HG02623 (cell line): Measurements from ENCODE around the gene MYDGF.

ENCODE experiments used
- ATAC-seq: cut with Tn5 transposase; IDR thresholded peaks from one replicate; pipeline ENCODE4 v1.9.1; 2021; ENCODE audit warnings: moderate library complexity; ENCODE audit not compliant: unreplicated experiment

MYDGF gene

GRCh38 chr19:4647676-4648644, 22.2 kb downstream of the MYDGF start:
- ATAC-seq = no peak

- no peak for ATAC-seq
Measured at GRCh38 chr19:4645718-4646117, 24.4 kb downstream of the MYDGF start.

GRCh38 chr19:4642625-4643024, 27.5 kb downstream of the MYDGF start:
- no peak for ATAC-seq

- ATAC-seq = no peak
Measured at GRCh38 chr19:4641132-4641531, 29.0 kb downstream of the MYDGF start.

- ATAC-seq = no peak
Measured at GRCh38 chr19:4640247-4641000, 29.7 kb downstream of the MYDGF start.

- no peak for ATAC-seq
Measured at GRCh38 chr19:4639531-4640246, 30.5 kb downstream of the MYDGF start.

- peak; percentile 64 for ATAC-seq
Measured at GRCh38 chr19:4638828-4639530, 31.2 kb downstream of the MYDGF start, which contains the start of gene TNFAIP8L1. Gene TNFAIP8L1 (plus strand): TSS chr19:4639516. CDS start chr19:4651870, 12,354 bp downstream.

- no peak for ATAC-seq
Measured at GRCh38 chr19:4638317-4638716, 31.8 kb downstream of the MYDGF start.

GRCh38 chr19:4636761-4637160, 33.4 kb downstream of the MYDGF start:
- no peak for ATAC-seq

- no peak for ATAC-seq
Measured at GRCh38 chr19:4636151-4636717, 33.9 kb downstream of the MYDGF start.

GRCh38 chr19:4635754-4636116, 34.4 kb downstream of the MYDGF start:
- no peak for ATAC-seq

- ATAC-seq = no peak
Measured at GRCh38 chr19:4633140-4633967, 36.8 kb downstream of the MYDGF start.

GRCh38 chr19:4624733-4625362, 45.3 kb downstream of the MYDGF start:
- ATAC-seq = no peak

GRCh38 chr19:4624301-4624700, 45.8 kb downstream of the MYDGF start:
- ATAC-seq = no peak

GRCh38 chr19:4622695-4623421, 47.3 kb downstream of the MYDGF start:
- ATAC-seq = no peak

GRCh38 chr19:4620675-4621074, 49.5 kb downstream of the MYDGF start:
- no peak for ATAC-seq

GRCh38 chr19:4619668-4620294, 50.4 kb downstream of the MYDGF start:
- ATAC-seq = no peak

GRCh38 chr19:4618019-4618418, 52.1 kb downstream of the MYDGF start:
- no peak for ATAC-seq
